Measurements from ENCODE around the gene ZNF148.

GRCh38 chr3:125353128-125353527, 22.0 kb downstream of the ZNF148 start:
- TF ChIP-seq GRHL2 (CRISPR knock-in tag; IDR thresholded peaks at IDR 0.05; ENCODE audit: insufficient replicate concordance, severe bottlenecking), result no peak
- TF ChIP-seq, protein P1, sequence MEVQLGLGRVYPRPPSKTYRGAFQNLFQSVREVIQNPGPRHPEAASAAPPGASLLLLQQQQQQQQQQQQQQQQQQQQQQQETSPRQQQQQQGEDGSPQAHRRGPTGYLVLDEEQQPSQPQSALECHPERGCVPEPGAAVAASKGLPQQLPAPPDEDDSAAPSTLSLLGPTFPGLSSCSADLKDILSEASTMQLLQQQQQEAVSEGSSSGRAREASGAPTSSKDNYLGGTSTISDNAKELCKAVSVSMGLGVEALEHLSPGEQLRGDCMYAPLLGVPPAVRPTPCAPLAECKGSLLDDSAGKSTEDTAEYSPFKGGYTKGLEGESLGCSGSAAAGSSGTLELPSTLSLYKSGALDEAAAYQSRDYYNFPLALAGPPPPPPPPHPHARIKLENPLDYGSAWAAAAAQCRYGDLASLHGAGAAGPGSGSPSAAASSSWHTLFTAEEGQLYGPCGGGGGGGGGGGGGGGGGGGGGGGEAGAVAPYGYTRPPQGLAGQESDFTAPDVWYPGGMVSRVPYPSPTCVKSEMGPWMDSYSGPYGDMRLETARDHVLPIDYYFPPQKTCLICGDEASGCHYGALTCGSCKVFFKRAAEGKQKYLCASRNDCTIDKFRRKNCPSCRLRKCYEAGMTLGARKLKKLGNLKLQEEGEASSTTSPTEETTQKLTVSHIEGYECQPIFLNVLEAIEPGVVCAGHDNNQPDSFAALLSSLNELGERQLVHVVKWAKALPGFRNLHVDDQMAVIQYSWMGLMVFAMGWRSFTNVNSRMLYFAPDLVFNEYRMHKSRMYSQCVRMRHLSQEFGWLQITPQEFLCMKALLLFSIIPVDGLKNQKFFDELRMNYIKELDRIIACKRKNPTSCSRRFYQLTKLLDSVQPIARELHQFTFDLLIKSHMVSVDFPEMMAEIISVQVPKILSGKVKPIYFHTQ (CRISPR knock-in tag; IDR thresholded peaks at IDR 0.05), result no peak
